HG03342 (cell line): ENCODE measurements around the gene LGI2.
"Not testable (repeated sequence)": the region's sequence is repeated elsewhere in the genome, so short reads cannot be mapped to it uniquely, and the experiment has no call there.

Source experiments
- ATAC-seq: cut with Tn5 transposase; IDR thresholded peaks from one replicate; pipeline ENCODE4 v1.9.1; 2021; ENCODE audit warnings: mild to moderate bottlenecking, moderate library complexity; ENCODE audit not compliant: unreplicated experiment

Gene LGI2

GRCh38 chr4:25030277-25031076 is at the start of gene LGI2:
TSS of gene LGI2 (minus strand) at chr4:25030946. CDS start at chr4:25030693, 253 bp downstream.
- no peak for ATAC-seq

- no peak for ATAC-seq
These were observed 47.8 kb upstream of the LGI2 start for GRCh38 chr4:25078523-25078922.

DNA sequence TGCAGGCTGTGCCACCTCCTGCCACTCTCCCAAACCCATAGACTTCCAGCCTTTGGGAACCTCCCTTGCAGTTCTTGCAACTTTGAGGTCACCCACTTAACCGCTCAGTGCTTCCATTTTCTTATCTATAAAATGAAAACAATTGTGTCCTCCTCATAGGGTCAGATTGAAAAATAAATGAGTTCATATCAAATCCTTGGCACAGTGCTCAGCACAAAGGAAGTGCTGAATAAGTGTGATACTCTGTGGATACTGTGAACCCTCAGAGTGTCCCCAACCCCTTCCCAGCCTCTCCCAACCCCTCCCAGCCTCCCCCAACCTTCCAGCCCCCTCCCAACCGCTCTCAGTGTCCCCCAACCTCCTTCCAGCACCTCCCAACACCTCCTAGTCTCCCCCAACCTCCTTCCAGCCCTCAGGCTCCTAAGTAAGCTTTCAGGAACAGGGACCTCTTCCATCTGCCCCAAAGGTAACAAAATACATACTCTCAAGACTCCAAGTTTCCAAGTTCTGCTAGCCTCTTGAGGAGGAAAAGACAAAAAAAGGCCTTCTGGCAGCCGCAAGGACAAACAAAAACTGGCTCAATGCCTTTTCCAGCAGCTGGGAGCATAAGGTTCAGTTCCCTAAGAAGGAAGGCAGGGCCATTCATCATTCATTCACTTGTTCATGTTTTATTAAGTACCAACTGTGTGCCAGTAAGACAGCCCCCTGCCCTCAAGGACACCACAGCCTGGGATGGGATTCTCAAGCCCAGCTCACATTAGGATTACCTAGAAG is 46.1 kb upstream of the LGI2 start:
- no peak for ATAC-seq

DNA sequence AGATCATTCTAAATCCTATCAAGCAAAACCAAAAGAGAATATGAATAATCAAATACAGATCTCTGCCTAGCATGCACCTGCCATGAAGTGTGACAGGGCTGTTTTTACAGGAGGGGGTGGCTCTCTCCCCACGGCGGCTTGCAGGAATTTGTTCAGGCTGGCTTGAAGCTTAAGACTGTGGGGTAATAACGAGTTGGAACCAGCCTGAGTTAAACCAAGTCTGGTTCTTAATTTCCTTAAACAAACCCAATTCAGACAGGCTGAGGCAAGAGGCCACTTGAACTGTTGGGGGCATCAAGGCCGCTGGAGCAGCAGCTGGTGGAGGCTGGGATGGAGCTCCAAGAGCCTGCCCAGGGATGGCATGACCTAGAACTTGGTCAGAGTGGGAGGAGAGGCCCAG is 45.1 kb upstream of the LGI2 start:
- no peak for ATAC-seq

GRCh38 chr4:25075129-25075528 is 44.4 kb upstream of the LGI2 start:
- ATAC-seq: no peak

DNA sequence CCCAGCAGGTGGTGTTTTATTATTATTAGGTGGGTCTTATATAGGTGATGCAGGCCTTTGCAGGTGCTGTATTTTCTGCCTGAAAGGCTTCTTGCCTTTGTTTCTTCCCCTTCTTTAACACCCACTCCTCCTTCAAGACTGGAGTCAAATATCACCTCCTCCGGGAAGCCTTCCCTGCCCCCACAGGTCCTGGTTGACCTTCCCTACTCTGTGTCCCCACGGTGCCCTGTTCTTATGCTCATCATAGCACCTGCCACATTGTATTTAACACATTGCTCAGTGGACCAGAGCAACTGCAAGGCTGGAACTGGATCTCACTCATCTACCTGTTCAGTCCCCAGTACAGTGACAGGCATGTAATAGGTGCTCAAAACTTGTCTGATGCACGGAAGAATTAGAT is 39.8 kb upstream of the LGI2 start:
- ATAC-seq: no peak

DNA sequence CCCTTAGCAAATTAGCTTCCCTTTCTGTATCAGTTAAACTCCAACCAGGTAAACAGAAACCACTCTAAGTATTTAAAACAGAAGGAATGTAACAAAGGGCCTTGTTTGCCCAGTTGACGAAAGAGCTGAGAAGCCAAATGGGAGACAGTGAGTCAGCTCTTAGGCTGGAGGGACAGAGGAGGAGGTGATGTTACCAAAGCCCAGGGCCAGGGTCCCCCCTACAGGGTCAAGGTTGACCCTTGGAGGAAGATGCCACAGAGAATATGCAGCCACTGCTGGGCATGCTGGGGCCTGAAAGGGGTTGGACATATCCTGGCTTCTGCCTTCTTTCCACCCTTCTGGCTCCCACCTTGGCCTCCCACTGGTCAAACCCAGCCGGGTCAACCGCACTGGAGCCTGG is 38.3 kb upstream of the LGI2 start:
- no peak for ATAC-seq

DNA sequence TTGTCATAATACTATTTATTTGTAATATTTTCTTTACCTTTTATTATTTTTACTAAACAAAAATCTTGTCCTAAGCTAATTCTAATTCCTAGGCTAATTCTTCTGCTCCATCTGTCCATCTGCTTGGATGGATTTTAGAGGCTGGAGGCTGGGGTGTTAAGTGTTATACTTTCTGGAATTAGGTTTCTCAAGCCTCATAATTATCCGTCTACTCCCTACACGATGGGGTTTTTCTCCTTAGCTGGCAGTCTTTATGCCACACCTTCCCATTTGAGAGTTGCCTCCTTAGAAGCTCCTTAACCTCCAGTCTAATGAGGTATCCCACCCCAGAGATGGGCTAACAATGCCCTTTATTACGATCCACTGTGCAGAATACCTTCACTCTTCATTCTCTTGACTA is 37.6 kb upstream of the LGI2 start:
- ATAC-seq: no peak

GRCh38 chr4:25065932-25066590 is 35.3 kb upstream of the LGI2 start:
- no peak for ATAC-seq

DNA sequence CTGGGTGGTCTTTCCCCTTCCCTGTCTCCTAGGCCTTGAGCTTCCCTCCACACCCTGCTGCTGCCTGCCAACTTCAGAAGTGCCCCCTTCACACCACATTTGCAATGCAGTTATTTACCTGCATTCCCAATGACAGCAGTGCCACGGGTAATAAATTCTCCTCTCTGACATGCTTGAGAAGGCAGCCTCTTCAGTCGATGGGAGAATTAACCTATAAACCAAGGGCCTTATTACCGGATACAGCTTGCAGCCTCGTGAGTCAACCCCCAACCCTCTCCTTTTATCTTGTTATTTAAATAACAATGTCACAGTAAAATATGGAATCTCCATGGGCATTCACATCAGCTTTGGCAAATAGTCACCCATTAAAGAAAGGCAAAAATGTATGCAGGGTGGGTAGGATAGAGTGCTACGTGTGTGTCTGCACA is 34.7 kb upstream of the LGI2 start:
- ATAC-seq: no peak

DNA sequence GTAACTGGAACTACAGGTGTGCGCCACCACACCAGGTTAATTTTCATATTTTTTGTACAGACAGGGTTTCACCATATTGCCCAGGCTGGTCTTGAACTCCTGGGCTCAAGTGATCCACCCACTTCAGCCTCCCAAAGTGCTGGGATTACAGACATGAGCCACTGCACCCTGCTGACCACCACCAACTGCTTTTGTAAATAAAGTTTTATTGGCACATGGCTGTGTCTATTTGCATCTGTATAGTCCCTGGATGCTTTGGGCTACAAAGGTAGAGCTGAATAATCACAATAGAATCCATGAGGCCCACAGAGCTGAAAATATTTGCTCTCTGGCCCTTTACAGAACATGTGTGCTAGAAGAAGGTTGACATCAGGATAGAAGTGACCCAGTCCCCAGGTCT is 33.7 kb upstream of the LGI2 start:
- not testable (repeated sequence) for ATAC-seq

DNA sequence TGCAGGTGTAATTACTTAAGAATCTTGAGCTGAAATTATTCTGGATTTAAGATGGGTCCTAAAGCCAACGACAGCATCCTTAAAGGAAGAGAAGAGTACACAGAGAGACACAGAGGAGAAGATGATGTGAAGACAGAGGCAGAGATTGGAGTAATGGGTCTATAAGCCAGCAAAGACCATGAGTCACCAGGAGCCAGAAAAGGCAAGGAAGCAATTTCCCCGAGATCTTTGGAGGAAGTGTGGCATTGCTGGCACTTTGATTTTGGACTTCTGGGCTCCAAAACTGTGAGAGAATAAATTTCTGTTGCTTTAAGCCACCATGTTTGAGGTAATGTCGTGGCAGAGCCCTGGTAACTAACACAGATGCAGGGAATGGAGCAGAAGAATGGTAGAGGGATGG is 32.4 kb upstream of the LGI2 start:
- no peak for ATAC-seq

DNA sequence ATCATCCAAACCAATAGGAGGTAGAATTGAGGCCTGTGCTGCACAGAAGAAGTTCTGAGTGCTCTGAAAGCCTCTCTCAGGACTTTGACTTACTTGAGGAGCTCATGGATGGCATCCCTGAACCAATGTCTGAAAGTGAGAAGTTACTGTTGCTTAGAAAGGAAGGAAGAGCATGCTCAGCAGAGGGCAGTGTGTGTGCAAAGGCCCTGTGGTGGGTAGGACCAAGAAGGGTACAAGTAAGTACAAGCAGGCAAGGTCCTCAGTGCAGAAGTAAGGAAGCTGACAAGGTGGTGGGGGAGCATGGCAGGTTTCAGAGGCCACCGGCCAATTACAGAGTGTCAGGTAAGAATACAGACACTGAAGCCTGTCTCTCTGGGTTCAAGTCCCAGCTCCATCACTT is 31.4 kb upstream of the LGI2 start:
- ATAC-seq: no peak

DNA sequence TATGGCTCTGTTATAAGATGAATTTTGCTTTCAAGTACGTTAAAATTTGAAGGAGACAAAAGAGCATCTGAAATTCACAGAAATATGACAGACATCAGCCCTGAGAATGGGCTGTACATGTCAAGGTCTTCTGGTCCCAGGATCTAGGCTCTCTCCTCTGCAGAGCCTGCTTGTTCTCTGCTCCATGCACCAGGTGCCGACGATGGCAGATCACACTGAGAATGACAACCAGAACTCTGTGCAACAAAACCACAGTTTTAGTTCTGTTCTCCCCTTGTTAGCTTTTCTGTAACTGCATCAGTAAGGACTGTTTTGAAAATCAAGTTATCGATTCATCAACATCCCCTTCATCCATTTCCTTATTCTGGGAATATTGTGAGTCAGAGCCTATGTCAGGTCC is 30.9 kb upstream of the LGI2 start:
- no peak for ATAC-seq

DNA sequence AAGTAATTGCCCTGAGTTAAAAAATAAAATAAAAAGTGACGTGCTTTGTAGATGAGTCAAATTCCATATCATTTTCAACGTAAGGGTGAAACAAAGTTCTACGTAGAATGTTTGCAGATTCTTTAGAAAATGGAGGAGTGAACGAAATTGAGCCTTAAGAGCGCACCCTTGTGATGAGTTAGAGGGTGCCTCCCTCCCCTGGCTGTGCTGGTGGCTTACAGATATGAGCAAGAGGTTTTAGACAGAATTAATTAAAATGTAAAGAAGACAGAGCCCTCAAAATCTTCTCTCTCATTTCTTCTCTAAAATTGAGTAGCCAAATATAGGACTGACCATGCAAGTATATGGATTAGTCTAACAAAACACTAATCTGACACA is 30.2 kb upstream of the LGI2 start:
- ATAC-seq: no peak

DNA sequence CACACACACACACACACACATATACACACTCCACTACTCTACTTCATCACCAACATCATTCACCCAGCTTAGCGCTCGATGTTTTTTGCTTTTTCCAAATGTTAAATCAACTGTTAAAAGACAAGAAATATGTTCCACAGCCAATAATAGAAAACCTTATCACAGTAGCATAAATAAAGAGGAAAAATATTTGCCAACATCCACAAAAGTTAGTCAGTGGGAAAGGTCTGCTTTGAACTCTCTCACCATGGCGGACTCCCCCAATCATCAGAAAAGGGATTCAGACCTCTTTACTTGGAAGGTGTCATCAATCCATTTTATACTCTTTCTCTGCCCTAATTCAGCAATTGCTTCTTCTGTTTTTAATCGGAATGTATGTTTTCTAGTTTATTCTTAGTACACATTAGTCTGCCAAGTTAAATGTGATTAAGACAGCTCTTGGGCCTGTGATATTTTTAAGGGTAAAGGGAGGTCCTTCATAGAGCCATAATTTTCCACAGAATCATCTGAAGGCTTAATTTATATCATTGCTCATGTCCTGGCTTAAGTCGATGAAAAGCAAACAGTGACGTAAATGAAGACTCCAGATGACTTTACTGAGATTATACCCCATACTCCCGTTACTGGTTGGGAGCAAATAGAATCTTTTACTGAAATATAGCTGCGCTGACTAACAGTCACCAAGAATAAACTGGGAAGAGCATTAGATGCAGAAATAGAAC is 29.7 kb upstream of the LGI2 start:
- no peak for ATAC-seq

- ATAC-seq: no peak
These were observed 29.0 kb upstream of the LGI2 start for GRCh38 chr4:25059791-25060190.

DNA sequence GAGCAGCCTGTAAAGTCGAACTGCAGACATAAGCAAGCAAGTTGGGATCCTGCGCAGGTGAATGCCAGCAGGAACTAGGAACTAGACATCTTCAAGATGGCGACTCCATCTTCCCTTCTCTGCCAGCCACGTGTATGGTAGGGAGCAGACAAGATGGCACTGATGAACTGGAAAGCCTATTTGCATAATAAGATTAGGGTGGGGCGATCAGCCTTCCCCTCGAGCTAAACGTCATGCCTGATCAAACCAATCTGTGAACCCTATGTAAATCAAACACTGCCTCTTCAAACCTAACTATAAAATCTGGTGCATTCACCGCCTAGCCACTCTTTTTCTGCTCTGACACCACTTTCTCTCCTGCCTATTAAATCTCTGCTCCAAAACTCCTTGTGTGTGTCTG is 28.1 kb upstream of the LGI2 start:
- ATAC-seq: no peak

GRCh38 chr4:25057299-25057698 is 26.6 kb upstream of the LGI2 start:
- no peak for ATAC-seq

GRCh38 chr4:25052037-25052436 is 21.3 kb upstream of the LGI2 start:
- ATAC-seq: not testable (repeated sequence)

- ATAC-seq: no peak
These were observed 20.8 kb upstream of the LGI2 start for GRCh38 chr4:25051534-25051933.
